AG09309 (cell line): Measurements from ENCODE around the gene LANCL2.
A peak's percentile ranks its signal among the peaks of the same experiment; 100 is the strongest.
"Not testable (repeated sequence)": the region's sequence is repeated elsewhere in the genome, so short reads cannot be mapped to it uniquely, and the experiment has no call there.

ENCODE experiments used
- DNase-seq: peaks from one replicate; pipeline ENCODE4 v3.0.0-alpha.2; 2010; ENCODE audit warnings: low read depth
- H3K4me3 ChIP-seq: 2 replicates; pipeline ENCODE4 v1.5.1; 2011; ENCODE audit warnings: mild to moderate bottlenecking, low read depth, low read length, moderate library complexity; ENCODE audit not compliant: control insufficient read depth
- CTCF ChIP-seq: IDR thresholded peaks from 2 replicates; pipeline ENCODE4 v1.5.1; 2011; ENCODE audit warnings: mild to moderate bottlenecking, low read depth, low read length, inconsistent platforms; ENCODE audit not compliant: insufficient read depth, control insufficient read depth; ENCODE audit errors: missing control alignments

LANCL2 gene

DNA sequence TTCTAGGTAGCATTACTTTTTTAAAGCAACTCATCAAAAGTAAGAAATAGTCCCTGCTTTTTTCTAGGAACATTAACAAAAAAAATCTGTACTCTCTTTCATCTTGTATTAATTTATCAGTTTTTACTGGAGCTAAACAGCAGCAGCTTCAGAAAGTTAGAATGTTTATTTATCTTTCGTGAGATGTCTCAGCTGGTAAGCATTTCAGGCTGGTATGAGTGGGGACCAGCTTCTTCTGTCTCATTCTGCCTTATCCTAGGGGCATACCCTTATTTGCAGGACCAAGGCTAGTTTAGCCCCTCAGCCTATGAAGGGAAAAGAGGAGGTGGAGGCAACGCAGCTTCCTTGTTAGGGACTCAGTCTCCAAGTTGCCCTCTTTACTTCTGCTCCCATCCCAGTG, 35.1 kb downstream of the LANCL2 start:
- no peak overlapping the region for H3K4me3 ChIP-seq
- no peak for DNase-seq
- no peak for TF ChIP-seq CTCF

DNA sequence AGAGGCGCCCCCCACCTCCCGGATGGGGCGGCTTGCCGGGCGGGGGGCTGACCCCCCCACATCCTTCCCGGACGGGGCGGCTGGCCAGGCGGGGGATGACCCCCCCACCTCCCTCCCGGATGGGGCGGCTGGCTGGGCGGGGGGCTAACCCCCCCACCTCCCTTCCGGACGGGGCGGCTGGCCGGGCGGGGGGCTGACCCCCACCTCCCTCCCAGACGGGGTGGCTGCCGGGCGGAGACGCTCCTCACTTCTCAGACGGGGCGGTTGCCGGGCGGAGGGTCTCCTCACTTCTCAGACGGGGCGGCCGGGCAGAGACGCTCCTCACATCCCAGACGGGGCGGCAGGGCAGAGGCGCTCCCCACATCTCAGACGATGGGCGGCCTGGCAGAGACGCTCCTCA, 37.4 kb downstream of the LANCL2 start:
- not testable (repeated sequence) for DNase-seq, H3K4me3 ChIP-seq

DNA sequence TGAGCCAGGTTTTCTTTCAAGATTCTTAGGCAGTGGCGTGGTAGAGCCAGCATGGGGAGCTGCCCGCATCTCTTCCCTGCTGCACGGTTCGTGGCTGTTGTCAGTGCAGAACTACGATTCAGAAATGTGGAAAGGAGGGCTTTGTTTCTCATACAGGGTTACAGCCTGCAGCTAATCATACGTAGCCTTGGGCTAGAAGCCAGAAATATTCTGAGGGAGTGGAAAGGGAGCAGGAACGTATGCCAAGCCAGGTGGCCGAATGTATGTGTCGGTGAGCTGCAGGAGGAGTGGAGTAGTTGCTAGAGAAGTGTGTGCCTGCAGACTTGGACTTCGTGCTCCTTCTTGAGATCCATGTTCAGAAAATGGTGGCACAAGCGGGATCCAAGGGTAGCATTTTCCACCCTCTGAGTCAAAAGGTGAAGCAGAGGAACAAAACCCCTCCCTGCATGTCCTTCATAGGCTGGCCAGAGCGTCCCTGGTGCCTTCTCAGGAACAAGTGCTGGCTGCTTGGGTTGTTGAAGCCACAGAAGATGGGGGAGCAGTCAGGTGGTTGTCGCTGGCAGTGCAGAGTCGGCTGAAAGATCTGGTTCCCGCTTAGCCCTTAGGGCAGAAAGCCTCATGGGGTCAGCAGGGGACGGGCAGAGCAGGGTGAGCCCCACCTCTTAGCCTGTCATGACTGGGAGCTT, 40.9 kb downstream of the LANCL2 start:
- H3K4me3 ChIP-seq: no peak overlapping the region
- no peak for DNase-seq
- TF ChIP-seq CTCF: no peak

DNA sequence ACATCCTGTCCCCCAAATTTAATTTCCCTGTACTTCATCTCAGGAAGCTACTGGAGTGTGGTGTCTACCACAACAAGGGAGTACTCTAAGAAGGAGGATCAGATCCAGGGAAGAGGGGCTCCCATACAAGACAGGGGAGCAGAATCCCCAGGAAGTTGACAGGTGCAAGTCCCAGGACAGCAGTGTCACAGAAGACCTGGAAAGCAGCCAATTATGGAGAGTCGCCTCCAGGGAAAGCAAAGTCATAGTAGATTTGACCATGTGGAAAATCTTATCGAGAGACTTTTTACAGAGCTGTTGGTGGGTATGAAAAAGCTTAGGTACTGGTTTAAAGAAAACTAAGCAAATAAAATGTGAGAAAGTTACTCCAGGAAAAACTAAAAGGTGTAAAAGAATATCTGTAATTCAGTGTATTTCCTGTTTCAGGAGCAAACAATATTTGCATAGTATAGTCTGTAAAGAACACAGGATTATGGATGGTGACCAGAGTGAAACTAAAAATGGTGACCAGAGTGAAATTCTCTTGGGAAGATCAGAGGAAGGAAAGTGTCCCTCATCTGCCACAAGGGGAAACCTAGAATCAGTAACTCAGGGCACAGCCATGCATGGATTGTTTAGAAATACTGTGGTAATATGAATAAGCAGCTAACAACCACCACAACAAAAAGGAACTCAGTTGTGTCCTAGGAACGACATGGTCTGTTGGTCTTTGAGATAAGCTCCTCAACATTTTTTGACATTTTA, 44.5 kb downstream of the LANCL2 start:
- peak; percentile 27 for TF ChIP-seq CTCF
- no peak for DNase-seq
- H3K4me3 ChIP-seq: no peak overlapping the region

- no peak for DNase-seq
- no peak for TF ChIP-seq CTCF
- no peak overlapping the region for H3K4me3 ChIP-seq
Measured at GRCh38 chr7:55410667-55411239, 45.6 kb downstream of the LANCL2 start.

GRCh38 chr7:55411844-55412243, 46.7 kb downstream of the LANCL2 start:
- TF ChIP-seq CTCF: no peak
- no peak overlapping the region for H3K4me3 ChIP-seq
- no peak for DNase-seq

DNA sequence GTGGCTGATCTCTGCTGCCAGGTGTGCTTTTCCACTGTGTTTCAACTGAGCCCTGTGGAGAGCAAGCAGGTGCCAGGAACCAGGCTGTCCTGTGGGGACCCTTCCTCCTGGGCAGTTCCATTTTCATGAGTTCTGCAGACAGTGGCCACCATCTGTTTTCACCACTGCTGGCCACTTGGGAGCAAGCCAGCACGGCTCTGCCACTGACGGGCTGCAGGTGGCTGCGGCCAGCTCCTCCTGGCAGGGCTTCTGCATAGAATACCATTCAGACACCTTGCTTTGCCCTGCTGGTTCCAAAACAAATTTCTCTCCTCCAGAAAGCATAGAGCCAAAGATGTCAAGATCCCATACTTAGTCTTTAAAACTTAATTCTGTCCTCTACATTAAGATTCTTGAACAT, 48.3 kb downstream of the LANCL2 start:
- no peak for DNase-seq
- no peak overlapping the region for H3K4me3 ChIP-seq
- no peak for TF ChIP-seq CTCF
